Keratinocyte (primary cell): ENCODE data around the gene GSPT1. TPM values are rescaled to one million over a fixed set of nuclear protein-coding genes. Genes with fewer than 3 reads are reported as not detected.

Experiments used
- DNase-seq: peaks from one replicate; pipeline ENCODE4 v3.0.0-alpha.2; 2011; ENCODE audit warnings: low read depth, missing footprints, low spot score
- FAIRE-seq: peaks from 2 replicates; lab custom pipeline; 2011; peaks lifted over from hg19 to GRCh38; lab: Jason Lieb, UNC
- H2AFZ ChIP-seq: 2 replicates; pipeline ENCODE4 v1.6.0; 2012; ENCODE audit warnings: low read length, control low read depth, inconsistent platforms; ENCODE audit not compliant: control insufficient read depth
- H3K27ac ChIP-seq: 2 replicates; pipeline ENCODE4 v1.5.1; 2011; ENCODE audit warnings: low read length; ENCODE audit not compliant: control insufficient read depth, insufficient read depth
- H3K27me3 ChIP-seq: 3 replicates; pipeline ENCODE4 v1.6.0; 2011; ENCODE audit warnings: low read length; ENCODE audit not compliant: control insufficient read depth, insufficient read depth; ENCODE audit errors: extremely low read depth
- H3K36me3 ChIP-seq, 2 experiments: 2 replicates in 1 of 2; 3 replicates in 1 of 2; pipeline ENCODE4 v1.5.1; 2011; ENCODE audit warnings: low read length in 2 of 2, mild to moderate bottlenecking in 1 of 2; ENCODE audit not compliant: control insufficient read depth in 2 of 2, insufficient read depth in 2 of 2; ENCODE audit errors: extremely low read depth in 1 of 2
- H3K4me1 ChIP-seq: 3 replicates; pipeline ENCODE4 v1.5.1; 2011; ENCODE audit warnings: low read length; ENCODE audit not compliant: control insufficient read depth, insufficient read depth; ENCODE audit errors: extremely low read depth
- H3K4me2 ChIP-seq: 3 replicates; pipeline ENCODE4 v1.6.0; 2011; ENCODE audit warnings: low read depth, low read length; ENCODE audit not compliant: control insufficient read depth, insufficient read depth; ENCODE audit errors: extremely low read depth
- H3K4me3 ChIP-seq, 3 experiments: fragments of 200-600 bp in 1 of 3; sonication (generic) in 1 of 3; 2 replicates in 2 of 3; 3 replicates in 1 of 3; pipeline ENCODE4 v1.5.1; 2011 to 2016; ENCODE audit warnings: low read length in 3 of 3, mild to moderate bottlenecking in 3 of 3, control low read depth in 2 of 3, inconsistent platforms in 1 of 3, low read depth in 1 of 3, mixed read lengths in 1 of 3, mixed run types in 1 of 3, moderate library complexity in 1 of 3; ENCODE audit not compliant: control insufficient read depth in 2 of 3, insufficient read depth in 2 of 3; ENCODE audit errors: extremely low read depth in 1 of 3
- H3K79me2 ChIP-seq: 2 replicates; pipeline ENCODE4 v1.6.0; 2012; ENCODE audit warnings: low read length; ENCODE audit not compliant: control insufficient read depth, insufficient read depth
- H3K9ac ChIP-seq: 3 replicates; pipeline ENCODE4 v1.6.0; 2011; ENCODE audit warnings: low read length; ENCODE audit not compliant: control insufficient read depth, insufficient read depth; ENCODE audit errors: extremely low read depth
- H3K9me1 ChIP-seq: 3 replicates; pipeline ENCODE4 v1.6.0; 2011; ENCODE audit warnings: low read length; ENCODE audit not compliant: control insufficient read depth, insufficient read depth; ENCODE audit errors: extremely low read depth
- H3K9me3 ChIP-seq: 2 replicates; pipeline ENCODE4 v1.5.1; 2012; ENCODE audit warnings: low read depth, low read length; ENCODE audit not compliant: control insufficient read depth
- H4K20me1 ChIP-seq: 3 replicates; pipeline ENCODE4 v1.6.0; 2011; ENCODE audit warnings: low read length; ENCODE audit not compliant: control insufficient read depth, insufficient read depth; ENCODE audit errors: extremely low read depth
- CTCF ChIP-seq, 3 experiments: IDR thresholded peaks in 1 of 3; conservative IDR thresholded peaks in 1 of 3; optimal IDR thresholded peaks in 1 of 3; 2 replicates in 2 of 3; 3 replicates in 1 of 3; pipeline versions ENCODE3 to v1.5.1; 2011; ENCODE audit warnings: low read length in 3 of 3, mild to moderate bottlenecking in 3 of 3, moderate library complexity in 2 of 3, control low read depth in 1 of 3, inconsistent platforms in 1 of 3; ENCODE audit not compliant: insufficient read depth in 2 of 3; ENCODE audit errors: extremely low read depth in 1 of 3
- EZH2 ChIP-seq: IDR thresholded peaks from one replicate; pipeline ENCODE4 v1.6.1; 2012; ENCODE audit warnings: inconsistent platforms, mild to moderate bottlenecking, low read length, moderate library complexity
- dilution Hi-C: fragments of 300-500 bp; cut with MboI; formaldehyde crosslinking; loops from one replicate; pipeline ENCODE4 v1.7.0; 2020; ENCODE audit warnings: low sequenced_read_pairs; ENCODE audit not compliant: extremely low pct_ligation_motif_present
- polyA plus RNA-seq, 5 experiments: library from polyadenylated mRNA; depleted of rRNA in 3 of 5; stranded (reverse) in 3 of 5; stranded (forward) in 1 of 5; unstranded in 1 of 5; fragments of >200 nt; gene quantifications; 1 replicate in 1 of 5; 2 replicates in 3 of 5; 3 replicates in 1 of 5; pipeline versions ENCODE4 v1.2.1 to v1.2.3, GENCODE V29; 2011 to 2012; ENCODE audit warnings: missing spikeins in 2 of 5, low read depth in 1 of 5, low replicate concordance in 1 of 5

Gene GSPT1
- polyA plus RNA-seq, 1 donor (not counting 4 experiments of a cell fraction or from before 2014, with no cell fraction given): 163 TPM

DNA sequence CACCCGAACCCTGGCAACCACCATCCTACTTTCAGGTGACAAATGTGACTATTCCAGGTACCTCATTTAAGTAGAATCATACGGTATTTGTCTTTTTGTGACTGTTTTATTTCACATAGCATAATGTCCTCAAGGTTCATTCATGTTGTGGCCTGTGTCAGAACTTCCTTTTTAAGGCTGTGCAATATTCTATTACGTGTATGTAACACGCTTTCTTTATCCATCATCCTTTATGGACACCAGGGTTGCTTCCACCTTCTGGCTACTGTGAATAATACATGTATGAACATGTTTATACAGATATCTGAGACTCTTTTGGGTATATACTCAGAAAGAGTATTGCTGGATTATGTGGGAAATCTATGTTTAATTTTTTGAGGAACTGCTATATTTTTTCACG, 35.7 kb downstream of the GSPT1 start:
- Histone ChIP-seq H4K20me1 (no peaks in the 10 kb centered on the region), H3K36me3 (peaks cover 20 to 25% of the 10 kb centered on the region in 2 experiments), H2AFZ (no peak overlapping the region), H3K27ac (peak overlapping the region; percentile 36), H3K4me2 (no peak overlapping the region), H3K9ac (no peak overlapping the region), H3K79me2 (peaks cover 3% of the 10 kb centered on the region), H3K4me3 (no peak overlapping the region), H3K9me1 (no peaks in the 10 kb centered on the region), H3K4me1 (no peaks in the 10 kb centered on the region), H3K9me3 (no peaks in the 10 kb centered on the region), H3K27me3 (no peaks in the 10 kb centered on the region)
- DNase-seq: no peak
- no peak for FAIRE-seq
- dilution Hi-C loops: no loop called here
- TF ChIP-seq EZH2: no peak
- TF ChIP-seq CTCF (optimal IDR thresholded peaks at IDR 0.05 in 1 of 3, IDR thresholded peaks at IDR 0.05 in 1 of 3, conservative IDR thresholded peaks at IDR 0.05 in 1 of 3; ENCODE audit: extremely low read depth in 1 of 3, insufficient read depth in 2 of 3, low read length in 3 of 3): no peak

- FAIRE-seq (no peak), DNase-seq (no peak)
- TF ChIP-seq CTCF (optimal IDR thresholded peaks at IDR 0.05 in 1 of 3, IDR thresholded peaks at IDR 0.05 in 1 of 3, conservative IDR thresholded peaks at IDR 0.05 in 1 of 3; ENCODE audit: extremely low read depth in 1 of 3, insufficient read depth in 2 of 3, low read length in 3 of 3) (no peak), EZH2 (no peak)
- H3K36me3 ChIP-seq: peaks cover 20 to 25% of the 10 kb centered on the region in 2 experiments
- H3K4me3 ChIP-seq: no peak overlapping the region
- dilution Hi-C loops: no loop called here
- H3K79me2 ChIP-seq: peaks cover 3% of the 10 kb centered on the region
- H4K20me1 ChIP-seq: no peaks in the 10 kb centered on the region
- no peak overlapping the region for H3K27ac ChIP-seq
- H3K9ac ChIP-seq: no peak overlapping the region
- no peak overlapping the region for H2AFZ ChIP-seq
- H3K9me1 ChIP-seq: no peaks in the 10 kb centered on the region
- no peaks in the 10 kb centered on the region for H3K4me1 ChIP-seq
- no peak overlapping the region for H3K4me2 ChIP-seq
- no peaks in the 10 kb centered on the region for H3K27me3 ChIP-seq
- no peaks in the 10 kb centered on the region for H3K9me3 ChIP-seq
These were observed 38.4 kb downstream of the GSPT1 start for GRCh38 chr16:11877374-11877773.
